Inferior parietal cortex (tissue), 1 donor: Measurements from ENCODE around the gene CORIN.
"Not testable (repeated sequence)": the region's sequence is repeated elsewhere in the genome, so short reads cannot be mapped to it uniquely, and the experiment has no call there.

Source experiments
- DNase-seq: peaks from one replicate; pipeline ENCODE4 v3.0.0-alpha.2; 2016; ENCODE audit errors: extremely low spot score

The CORIN gene

GRCh38 chr4:47721485-47721884 is 116.4 kb downstream of the CORIN start:
- DNase-seq, result no peak

GRCh38 chr4:47720787-47721186 is 117.1 kb downstream of the CORIN start:
- DNase-seq, result no peak

DNA sequence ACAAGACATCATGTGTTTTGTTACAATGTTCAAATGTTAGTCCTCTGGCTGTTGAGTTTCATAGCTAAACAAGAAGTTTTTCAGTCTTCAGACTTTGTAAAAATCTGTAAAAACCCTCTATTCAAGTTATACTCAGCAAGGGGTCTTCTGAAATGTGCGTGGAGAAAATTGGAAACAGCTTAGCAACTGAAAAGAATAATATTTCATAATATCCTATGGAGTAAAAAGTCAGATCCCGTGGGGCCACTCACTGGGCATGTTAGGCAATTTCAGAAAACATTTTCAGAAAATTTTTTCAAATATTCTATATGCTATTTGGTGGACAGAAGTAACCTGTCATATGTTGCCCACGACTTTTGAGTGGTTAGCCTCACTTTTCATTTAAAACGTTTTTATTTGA is 118.3 kb downstream of the CORIN start:
- DNase-seq, result no peak

- DNase-seq, result no peak
Observed at GRCh38 chr4:47718696-47719095, 119.2 kb downstream of the CORIN start.

DNA sequence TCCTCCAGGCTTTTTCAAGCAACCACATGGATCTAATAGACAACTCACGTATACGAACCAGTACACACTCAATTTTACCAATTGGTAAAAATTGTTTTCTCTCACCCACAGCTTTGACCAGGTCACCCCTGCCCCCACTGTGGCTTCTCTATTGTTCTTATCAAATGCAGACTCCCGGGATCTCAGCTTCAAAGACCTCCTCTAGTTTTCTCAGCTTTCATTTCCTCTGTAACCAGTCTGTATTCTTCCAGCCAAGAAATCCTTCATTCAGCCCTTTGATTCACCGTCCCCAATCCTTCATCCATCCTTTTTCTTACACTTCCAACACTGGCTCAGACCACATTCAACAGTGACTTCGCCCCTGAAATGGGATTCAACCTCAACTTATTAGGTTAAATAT is 120.7 kb downstream of the CORIN start:
- DNase-seq, result no peak

GRCh38 chr4:47715716-47716416 is 122.0 kb downstream of the CORIN start:
- no peak for DNase-seq

GRCh38 chr4:47714269-47714668 is 123.6 kb downstream of the CORIN start:
- no peak for DNase-seq

DNA sequence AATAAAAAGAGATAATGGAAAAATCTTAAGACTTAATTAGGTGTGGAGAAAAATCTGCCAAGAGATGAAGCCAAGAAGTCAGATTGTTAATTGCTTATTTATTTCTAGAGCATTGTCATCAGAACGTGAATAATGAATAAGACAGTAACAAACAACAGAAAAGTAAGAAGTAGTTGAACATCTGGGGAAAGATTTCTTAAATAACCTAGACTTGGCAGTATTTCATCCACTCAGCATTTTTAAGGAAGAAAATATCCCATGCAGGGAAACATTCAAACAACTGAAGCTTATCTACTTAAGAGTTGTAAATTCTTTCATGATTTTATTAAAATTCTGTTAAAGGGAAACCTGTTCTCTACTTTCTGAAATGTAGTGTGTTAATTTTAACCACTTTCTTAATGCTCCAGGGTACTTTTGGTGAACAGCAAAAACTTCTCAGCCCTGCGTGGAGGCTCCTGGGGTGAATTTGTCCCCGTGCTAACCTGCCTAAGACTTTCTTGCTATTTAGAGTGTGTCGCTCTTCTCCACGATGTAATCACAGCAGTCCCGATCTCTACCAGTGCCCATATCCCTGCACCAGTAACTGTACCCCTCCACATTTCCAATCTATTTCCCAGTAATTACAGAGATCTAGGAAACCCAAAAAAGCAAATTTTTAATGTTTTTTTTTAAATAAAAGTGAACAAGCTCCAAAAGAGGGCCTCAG is 124.6 kb downstream of the CORIN start:
- DNase-seq, result no peak

GRCh38 chr4:47711646-47712045 is 126.2 kb downstream of the CORIN start:
- DNase-seq, result no peak

DNA sequence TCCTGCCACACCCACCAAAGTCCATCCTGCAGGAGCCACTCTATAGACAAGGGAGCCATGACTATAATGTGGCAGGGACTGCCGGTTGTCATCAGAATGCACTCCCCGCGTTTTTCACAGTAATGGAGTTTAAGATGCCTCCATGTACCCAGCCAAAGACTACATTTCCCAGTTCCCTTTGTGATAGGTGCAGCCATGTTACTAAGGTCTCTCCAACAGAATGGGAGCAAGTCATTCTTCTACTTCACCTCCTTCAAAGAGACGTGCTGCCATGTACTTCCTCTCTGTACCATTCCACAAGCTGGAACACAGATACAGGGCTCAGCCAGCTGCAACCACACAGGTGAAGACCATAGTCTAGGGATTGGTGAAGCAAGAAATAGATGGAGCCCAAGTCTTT is 126.7 kb downstream of the CORIN start:
- DNase-seq, result no peak

- DNase-seq, result not testable (repeated sequence)
Observed at GRCh38 chr4:47706352-47706751, 131.5 kb downstream of the CORIN start.

DNA sequence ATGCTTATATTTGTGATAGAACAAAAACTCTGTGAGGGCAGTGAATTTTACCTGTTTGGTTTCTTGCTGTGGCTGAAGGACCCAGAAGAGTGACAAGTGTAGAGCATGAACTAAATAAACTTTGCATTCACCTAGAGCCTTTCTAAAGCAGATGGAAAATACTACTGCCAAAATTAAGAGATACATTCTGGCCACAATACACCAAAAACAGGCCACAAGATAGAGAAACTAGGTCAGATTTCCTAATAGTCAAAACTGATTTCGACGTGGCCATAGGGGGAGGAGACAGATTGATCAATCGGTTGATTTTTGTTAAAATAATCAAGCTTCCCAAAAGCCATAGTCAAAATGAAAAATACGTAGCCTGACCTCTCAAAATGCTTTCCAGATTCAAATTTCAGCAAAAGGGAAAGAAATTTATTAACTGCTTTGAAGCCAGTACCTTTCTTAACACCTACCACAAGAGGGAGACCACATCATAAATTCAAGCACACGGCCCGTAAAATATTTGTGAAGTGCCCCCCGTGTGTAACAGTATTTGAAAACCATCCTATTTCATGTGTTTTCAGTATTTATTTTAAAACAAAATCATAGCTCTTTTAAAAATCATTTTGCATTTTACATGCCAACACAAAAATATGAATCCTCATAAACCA is 132.4 kb downstream of the CORIN start:
- DNase-seq, result no peak

GRCh38 chr4:47704693-47705325 is 133.1 kb downstream of the CORIN start:
- DNase-seq, result no peak

DNA sequence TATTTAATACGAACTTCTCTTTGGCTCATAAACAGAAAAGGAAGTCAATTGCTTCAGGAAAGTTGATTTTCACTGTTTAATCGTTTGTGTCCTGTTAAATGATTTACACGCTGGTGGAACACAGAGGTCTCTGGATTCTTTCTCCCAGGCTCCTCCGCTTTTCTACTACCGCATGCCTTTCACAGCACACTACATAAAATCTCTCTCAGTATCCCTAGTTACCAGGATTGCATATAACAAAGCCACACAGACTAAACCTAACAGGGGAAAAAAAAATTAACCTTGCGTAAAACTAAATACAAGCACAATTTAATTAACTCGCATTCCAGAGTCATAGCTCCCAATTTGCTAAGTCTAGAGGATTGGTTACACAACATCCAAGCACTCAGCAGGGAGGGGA is 133.9 kb downstream of the CORIN start:
- no peak for DNase-seq

DNA sequence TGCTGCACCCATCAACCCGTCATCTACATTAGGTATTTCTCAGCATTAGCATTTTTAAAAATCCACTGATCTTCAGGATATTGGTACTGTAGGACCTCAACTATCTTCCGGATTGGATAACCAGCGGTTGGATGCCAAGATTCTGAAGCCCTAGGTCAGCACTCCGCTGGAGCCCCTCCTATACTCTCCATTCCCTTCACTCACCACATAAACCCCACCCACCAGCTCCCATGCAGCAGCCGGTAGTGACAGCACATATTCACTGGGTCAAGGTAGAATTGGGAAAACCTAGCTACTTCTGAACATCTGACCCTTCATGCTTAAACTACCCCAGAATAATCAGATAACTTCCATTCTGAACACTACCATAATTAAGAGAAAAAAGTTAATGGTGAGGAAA is 134.9 kb downstream of the CORIN start:
- no peak for DNase-seq

GRCh38 chr4:47701286-47701685 is 136.6 kb downstream of the CORIN start:
- DNase-seq, result no peak

DNA sequence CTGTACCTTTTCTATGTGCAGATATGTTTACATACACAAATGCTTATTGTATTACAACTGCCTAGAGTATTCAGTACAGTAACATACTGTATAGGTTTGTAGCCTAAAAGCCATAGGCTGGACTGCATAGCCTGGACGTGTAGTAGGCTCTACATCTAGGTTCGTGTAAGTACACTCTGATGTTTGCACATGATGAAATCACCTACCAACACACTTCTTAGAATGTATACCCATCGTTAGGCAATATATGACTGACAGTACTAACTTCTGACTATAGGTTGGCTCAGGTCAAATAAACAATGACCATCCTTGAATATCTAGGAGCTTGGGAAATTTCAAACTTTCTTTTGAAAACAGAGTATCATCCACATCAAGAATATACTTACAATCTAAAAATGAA is 139.0 kb downstream of the CORIN start:
- DNase-seq, result no peak

DNA sequence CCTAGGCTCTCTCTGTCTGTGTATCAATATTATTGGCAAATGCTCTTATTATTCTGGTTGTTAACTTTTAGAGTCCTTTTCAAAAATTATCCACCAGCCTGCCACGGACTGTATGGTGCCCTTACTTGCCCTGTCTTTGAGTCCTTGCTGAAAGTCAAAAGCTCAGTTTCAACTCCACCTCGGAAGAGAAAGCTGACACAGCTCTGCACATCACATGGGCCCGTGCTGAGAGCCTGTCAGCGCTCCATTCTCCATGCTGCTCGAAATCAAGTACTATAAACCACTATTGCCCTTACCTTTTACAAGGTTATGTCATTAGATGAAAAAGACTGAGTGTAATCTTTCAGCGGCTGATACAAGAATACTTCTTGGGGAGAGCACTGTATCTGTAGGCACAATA is 141.0 kb downstream of the CORIN start:
- DNase-seq, result no peak

DNA sequence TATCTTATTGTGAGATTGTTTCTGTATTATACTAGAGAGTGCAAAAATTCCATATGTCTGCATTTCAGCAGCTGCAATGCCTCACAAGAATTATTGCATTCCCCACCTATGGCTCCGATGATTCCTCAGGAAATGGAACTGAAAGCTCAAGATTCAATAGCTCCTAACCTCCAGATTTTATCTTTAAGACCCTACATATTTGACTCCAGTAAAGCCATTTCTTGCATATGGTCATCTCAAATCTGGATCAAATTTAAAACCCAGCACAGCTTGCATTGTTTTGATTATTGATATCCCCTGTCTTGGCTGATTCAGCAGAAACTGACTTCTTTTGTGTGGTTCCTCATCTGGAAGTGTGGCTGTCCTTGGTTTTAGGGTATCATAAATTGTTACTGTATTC is 142.6 kb downstream of the CORIN start:
- DNase-seq, result no peak

DNA sequence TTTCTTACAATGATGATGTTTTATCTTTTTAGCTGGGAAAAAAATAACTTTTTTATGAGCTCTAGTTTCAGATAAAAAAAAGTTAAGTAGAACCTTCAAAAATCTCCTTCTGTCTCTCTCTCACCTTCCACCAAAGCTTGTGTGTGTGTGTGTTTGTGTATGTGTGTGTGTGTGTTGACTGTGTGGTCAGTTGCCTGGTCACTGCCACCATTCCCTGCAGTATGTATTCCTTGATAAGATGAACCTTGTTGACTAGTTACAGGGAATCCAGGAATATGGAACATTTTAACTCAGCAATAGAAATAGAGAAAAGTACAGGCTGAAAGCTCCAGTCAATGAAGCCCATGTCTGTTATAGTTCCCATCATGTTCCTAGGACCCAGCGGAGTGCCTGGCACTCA is 143.5 kb downstream of the CORIN start:
- DNase-seq, result no peak

DNA sequence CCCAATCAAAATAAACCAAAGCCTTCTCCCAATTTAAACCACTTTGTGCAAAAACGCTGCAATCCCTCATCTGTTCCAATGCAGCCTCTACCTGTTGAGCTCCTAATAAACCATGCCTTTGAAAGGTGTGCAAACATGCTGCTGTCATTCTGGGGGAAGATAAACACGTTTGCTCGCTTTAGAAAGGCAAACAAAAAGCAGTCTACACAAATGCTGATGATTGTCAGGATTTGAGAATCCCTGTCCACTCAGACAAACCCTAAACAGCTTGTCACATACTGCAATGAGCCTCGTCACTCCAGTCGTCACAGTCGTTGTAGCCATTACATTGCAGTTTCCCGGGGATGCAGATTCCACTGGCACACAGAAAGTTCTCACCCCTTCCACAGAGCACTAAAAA is 145.2 kb downstream of the CORIN start:
- no peak for DNase-seq

GRCh38 chr4:47691757-47692383 is 146.0 kb downstream of the CORIN start:
- not testable (repeated sequence) for DNase-seq
